Choroid plexus epithelial cell (primary cell): ENCODE data around the gene OSBPL1A.

Source experiments
- DNase-seq: peaks from one replicate; pipeline ENCODE4 v3.0.0-alpha.2; 2010; ENCODE audit warnings: low read depth
- H3K4me3 ChIP-seq: 2 replicates; pipeline ENCODE4 v1.5.1; 2011; ENCODE audit warnings: low read depth, mild to moderate bottlenecking, control low read depth, low read length, moderate library complexity
- TF ChIP-seq, protein P1 (sequence below): conservative IDR thresholded peaks from 2 replicates; pipeline ENCODE4 v1.5.1; 2011; ENCODE audit warnings: low read depth, mild to moderate bottlenecking, control low read depth, inconsistent platforms, low read length, moderate library complexity

OSBPL1A gene

DNA sequence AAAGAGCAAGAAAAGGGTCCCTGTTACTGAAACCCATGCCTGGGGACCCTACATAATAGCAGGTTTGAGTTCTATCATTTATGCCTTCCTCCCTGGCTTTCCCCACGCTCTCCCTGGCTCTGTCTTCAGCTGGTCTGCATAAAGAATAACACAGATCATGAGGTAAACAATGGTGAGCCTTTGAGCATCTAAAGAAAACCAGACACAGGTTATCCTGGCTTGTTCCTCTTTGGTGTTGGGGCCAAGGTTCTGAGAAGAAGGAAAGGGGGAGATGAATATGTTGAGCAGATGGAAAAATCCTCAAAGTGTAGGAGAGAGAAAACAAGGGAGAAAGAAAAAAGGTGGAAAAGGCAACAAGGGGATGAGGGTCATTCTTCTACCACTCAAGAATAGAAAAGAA is 131.5 kb downstream of the OSBPL1A start:
- no peak for DNase-seq
- TF ChIP-seq, protein P1, sequence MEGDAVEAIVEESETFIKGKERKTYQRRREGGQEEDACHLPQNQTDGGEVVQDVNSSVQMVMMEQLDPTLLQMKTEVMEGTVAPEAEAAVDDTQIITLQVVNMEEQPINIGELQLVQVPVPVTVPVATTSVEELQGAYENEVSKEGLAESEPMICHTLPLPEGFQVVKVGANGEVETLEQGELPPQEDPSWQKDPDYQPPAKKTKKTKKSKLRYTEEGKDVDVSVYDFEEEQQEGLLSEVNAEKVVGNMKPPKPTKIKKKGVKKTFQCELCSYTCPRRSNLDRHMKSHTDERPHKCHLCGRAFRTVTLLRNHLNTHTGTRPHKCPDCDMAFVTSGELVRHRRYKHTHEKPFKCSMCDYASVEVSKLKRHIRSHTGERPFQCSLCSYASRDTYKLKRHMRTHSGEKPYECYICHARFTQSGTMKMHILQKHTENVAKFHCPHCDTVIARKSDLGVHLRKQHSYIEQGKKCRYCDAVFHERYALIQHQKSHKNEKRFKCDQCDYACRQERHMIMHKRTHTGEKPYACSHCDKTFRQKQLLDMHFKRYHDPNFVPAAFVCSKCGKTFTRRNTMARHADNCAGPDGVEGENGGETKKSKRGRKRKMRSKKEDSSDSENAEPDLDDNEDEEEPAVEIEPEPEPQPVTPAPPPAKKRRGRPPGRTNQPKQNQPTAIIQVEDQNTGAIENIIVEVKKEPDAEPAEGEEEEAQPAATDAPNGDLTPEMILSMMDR: no peak

GRCh38 chr18:24265502-24266064 is 132.0 kb downstream of the OSBPL1A start:
- no peak for DNase-seq
- TF ChIP-seq, protein P1: no peak
- H3K4me3 ChIP-seq: no peak overlapping the region

More for the DNA sequence above, 131.5 kb downstream of the OSBPL1A start:
- H3K4me3 ChIP-seq: no peak overlapping the region

- TF ChIP-seq, protein P1: no peak
- no peak for DNase-seq
- no peak overlapping the region for H3K4me3 ChIP-seq
Observed at GRCh38 chr18:24263050-24263449, 134.6 kb downstream of the OSBPL1A start.

GRCh38 chr18:24262087-24262486 is 135.5 kb downstream of the OSBPL1A start:
- TF ChIP-seq, protein P1: no peak
- H3K4me3 ChIP-seq: no peak overlapping the region
- DNase-seq: peak; percentile 62

- no peak overlapping the region for H3K4me3 ChIP-seq
- TF ChIP-seq, protein P1: no peak
- DNase-seq: no peak
Observed at GRCh38 chr18:24259869-24260641, 137.6 kb downstream of the OSBPL1A start.

DNA sequence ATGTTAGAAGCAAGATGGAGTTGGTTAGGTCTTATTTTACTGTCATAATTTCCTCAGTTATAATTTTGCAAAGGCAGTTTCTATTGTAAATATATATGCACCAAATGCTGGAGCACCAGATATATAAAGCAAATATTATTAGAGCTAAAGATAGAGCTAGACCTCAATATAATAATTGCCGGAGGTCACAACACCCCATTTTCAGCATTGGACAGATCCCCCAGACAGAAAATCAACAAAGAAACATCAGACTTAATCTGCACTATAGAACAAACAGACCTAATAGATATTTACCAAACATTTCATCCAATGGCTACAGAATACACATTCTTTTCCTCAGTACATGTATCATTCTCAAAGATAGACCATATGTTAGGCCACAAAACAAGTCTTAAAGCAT is 143.6 kb downstream of the OSBPL1A start:
- DNase-seq: no peak
- no peak overlapping the region for H3K4me3 ChIP-seq
- TF ChIP-seq, protein P1: no peak

GRCh38 chr18:24249716-24250115 is 147.9 kb downstream of the OSBPL1A start:
- no peak for DNase-seq
- H3K4me3 ChIP-seq: no peak overlapping the region
- TF ChIP-seq, protein P1: no peak
